Upper lobe of left lung (tissue), 4 donors: Measurements from ENCODE around the gene HTR1A.

Experiments used
- CTCF ChIP-seq, 6 experiments: fragments of 450-650 bp in 4 of 6; fragments of 200-600 bp in 2 of 6; sonication (generic) in 2 of 6; IDR thresholded peaks; one replicate each; pipeline ENCODE4 v1.5.1; 2016 to 2019; ENCODE audit warnings: antibody characterized with exemption in 6 of 6
- EP300 ChIP-seq, 4 donors: sonication (generic); formaldehyde crosslinking; IDR thresholded peaks; one replicate each; pipeline ENCODE4 v1.5.1; 2017; ENCODE audit warnings: antibody characterized with exemption in 4 of 4, control low read depth in 2 of 4
- POLR2A ChIP-seq, 4 donors: fragments of 450-650 bp; IDR thresholded peaks; one replicate each; pipeline ENCODE4 v1.5.1; 2016 to 2017; ENCODE audit warnings: antibody characterized with exemption in 4 of 4, mild to moderate bottlenecking in 2 of 4
- POLR2AphosphoS5 ChIP-seq, 2 donors: sonication (generic); formaldehyde crosslinking; IDR thresholded peaks; one replicate each; pipeline ENCODE4 v1.5.1; 2017; ENCODE audit warnings: antibody characterized with exemption in 2 of 2

GRCh38 chr5:63919763-63920478 is 42.3 kb downstream of the HTR1A start:
- TF ChIP-seq POLR2AphosphoS5 (IDR thresholded peaks at IDR 0.05) (no peak), CTCF (IDR thresholded peaks at IDR 0.05) (no peak), POLR2A (IDR thresholded peaks at IDR 0.05) (no peak), EP300 (IDR thresholded peaks at IDR 0.05) (no peak)
